IPS-11a (cell line): Measurements from ENCODE around the gene CTSO.
"Not testable (repeated sequence)": the region's sequence is repeated elsewhere in the genome, so short reads cannot be mapped to it uniquely, and the experiment has no call there.

Source experiments
- H3K4me3 ChIP-seq: one replicate; pipeline ENCODE4 v1.5.1; 2013; ENCODE audit warnings: low read depth, low read length, control low read depth

Gene CTSO

DNA sequence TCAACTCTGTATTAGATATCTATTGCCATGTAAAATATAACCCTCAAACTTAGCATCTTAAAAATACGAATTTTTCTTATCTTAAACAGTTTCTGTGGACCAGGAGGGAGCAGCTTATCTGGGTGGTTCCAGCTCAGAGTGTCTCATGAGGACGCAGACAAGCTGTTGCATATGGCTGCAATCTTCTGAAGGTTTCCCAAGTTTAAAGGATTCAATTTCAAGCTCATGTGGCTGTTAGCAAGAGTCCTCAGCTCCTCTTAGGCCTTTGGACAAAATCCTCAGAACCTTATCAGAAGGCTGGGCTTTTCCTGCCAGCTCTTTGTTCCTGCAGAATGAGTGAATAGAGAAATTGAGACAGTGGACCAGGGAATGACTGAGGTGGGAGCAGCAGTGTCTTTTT, 2.8 kb upstream of the CTSO start:
- no peak overlapping the region for H3K4me3 ChIP-seq

DNA sequence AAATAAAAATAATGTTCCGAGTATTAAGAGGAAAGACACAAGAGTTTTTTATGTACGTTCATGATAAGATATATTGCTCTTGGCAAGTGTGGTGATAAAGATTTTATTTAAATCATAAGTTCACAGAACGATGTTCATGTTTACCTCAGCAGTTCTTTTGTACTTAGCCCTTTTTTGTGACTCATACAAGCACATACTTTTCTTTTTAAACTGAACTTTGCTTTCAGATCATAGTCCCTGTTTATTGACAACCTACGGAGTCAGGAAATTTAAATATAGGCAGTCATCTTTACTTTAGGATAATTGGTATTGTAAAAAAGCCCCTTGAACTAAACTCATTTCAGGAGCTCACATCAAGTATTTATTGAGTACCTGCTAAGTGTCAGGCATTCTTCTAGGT, 1.3 kb upstream of the CTSO start:
- no peak overlapping the region for H3K4me3 ChIP-seq

DNA sequence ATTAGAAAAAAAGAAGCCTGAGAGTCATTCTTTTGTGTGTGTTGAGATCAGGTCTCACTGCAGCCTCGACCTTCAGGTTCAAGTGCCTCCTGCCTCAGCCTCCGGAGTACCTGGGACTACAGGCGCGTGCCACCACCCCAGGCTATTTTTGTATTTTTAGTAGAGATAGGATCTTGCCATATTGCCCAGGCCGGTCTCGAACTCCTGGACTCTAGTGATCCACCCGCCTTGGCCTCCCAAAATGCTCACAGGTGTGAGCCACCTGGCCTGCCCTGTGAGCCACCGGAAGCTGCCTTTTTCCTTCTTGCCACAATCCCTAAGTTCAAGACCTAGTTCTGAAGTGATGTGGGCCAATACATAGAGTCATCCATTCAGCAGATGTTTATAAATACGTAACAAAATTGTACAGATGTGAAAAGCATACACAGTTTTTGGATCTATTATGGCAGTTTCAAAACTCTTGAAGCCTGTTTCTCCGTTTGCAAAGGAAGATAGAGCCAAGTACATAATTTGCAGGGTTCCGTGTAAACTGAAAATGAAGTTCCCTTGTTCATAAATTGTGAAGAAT, 536 bp upstream of the CTSO start:
- H3K4me3 ChIP-seq: peak overlapping the region; percentile 52

DNA sequence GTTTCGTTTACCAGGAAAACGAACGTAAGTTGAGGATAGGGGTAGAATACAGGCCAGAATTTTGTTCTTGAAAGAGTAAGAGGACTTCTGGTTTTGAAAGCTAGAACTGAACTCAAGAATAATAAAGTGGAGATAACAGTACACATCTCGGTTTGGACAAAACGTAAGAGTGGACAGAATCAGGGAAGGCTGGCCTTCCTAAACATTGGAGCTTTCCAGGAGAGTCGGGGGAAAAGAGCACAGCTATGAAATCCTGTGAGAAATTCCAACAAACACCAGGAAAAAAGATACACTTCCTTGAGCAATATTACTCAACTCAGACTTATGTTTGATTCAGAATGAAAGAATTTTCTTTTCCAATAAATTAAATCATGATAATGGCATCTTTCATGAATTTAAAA, 1.2 kb downstream of the CTSO start:
- H3K4me3 ChIP-seq: no peak overlapping the region

DNA sequence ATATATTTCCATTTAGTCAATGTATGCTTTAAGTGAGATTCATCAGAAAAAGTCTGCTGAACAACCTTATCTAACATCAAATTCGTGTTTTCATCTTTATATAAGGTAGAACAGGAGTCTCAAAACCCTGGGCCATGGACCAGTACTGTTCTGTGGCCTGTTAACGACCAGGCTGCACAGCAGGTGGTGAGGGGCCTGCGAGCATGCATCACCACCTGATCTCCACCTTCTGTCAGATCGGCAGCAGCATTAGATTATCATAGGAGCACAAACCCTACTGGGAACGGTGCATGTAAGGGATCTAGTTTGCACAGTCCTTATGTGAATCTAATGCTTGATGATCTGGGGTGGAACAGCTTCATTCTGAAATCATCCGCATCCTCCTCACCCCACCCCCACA, 3.2 kb downstream of the CTSO start:
- H3K4me3 ChIP-seq: no peak overlapping the region

DNA sequence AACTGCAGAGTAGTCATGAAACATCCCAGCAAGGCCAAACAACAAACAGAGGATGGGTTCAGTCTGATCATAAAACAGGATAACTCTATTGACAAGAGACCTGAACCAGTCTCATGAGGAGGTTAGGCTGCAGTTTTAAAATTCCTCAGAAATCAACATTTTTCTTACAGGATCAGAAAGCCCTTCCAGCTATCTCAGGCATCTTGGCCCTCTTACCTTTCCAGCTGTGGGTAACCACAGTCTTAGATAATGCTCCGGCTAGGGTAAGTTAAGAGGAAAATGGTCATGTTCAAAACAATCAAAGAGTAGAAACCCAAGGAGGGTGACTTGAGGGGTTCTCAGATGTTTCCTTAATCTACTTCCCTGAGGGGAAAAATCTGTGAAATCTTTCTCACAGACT, 5.1 kb downstream of the CTSO start:
- no peak overlapping the region for H3K4me3 ChIP-seq

DNA sequence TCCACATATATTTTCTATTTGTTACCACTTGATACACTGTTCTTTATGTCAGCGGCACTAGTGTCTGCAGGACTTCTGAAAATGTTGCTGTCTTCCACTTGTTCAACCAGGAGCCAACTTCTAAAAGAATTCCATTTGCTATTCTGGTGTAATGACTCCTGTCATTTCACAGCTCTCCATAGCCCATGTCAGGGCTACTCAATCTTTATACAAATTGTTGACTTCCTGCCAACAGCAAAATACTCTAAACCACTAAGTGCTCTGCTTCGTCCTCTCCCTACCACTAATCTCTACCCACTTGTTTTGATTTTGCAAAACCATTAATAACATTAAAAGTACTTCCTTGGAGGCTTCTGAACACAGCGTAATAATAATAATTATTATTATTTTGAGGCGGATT, 7.2 kb downstream of the CTSO start:
- H3K4me3 ChIP-seq: no peak overlapping the region

DNA sequence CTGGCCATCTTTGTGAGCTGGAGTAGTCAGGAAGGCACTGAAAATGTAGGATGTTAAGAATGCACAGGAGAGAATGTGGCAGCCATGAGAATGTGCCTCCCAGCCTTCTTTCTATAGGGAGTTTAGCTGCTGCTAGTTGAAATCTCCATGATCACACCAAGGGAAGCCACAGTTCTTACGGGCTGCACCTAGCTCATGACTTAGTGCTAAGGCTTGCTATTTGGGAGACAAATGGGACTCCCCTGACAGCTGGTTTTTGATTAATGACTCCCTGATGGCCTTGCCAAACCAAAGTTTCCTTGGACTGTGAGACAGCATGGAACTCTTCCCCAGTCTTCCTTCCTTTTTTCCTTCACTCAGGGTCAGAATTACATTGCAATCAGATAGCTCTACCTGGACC, 9.2 kb downstream of the CTSO start:
- no peak overlapping the region for H3K4me3 ChIP-seq

DNA sequence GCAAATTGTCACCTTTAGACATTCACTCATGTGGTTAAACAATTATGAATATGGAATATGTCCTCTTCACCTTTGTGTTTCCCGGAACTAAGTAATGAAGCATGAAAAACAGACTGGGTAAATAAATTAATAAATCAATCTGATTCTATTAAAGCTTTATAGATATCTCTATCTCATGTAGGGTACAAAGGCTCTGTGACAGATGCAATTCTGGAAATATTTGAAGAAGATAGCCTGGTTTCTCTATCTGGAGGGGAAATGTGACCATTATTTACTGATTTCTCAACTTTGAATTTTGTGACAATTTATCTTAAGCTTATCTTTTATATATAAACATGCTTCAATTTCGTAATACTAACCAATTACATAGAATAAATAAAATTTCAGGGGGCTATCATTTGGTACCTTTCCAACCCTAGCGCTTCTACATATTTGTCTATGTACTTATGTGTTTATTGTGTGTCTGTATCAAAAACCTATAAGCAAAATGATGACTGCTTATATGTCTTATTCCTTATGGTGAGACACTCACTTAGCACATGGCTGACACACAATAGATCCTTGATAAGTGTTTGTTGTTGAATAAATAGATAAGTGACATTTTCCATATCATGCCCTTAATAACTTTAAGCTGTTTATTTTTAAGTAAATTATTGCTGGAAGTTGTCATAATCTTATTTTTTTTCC, 9.9 kb downstream of the CTSO start:
- no peak overlapping the region for H3K4me3 ChIP-seq

DNA sequence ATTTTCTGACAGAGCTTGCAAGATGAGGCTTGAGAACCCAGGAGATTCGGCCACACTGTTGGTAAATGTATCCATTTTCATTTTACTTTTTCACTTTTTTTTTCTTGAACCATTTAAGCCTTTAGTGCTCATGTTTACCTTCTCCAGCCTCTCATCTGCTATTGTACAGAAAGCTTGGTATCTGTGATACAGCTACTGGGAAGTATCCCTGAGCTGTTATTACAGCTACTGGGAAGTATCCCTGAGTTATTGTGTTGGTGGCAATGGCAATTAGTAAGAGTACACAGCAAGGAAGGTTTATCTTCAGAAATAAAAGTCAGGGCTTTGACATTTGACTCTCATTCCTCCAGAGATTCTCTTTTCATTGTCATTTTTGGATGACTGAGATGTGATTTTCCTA, 11.8 kb downstream of the CTSO start:
- H3K4me3 ChIP-seq: no peak overlapping the region

DNA sequence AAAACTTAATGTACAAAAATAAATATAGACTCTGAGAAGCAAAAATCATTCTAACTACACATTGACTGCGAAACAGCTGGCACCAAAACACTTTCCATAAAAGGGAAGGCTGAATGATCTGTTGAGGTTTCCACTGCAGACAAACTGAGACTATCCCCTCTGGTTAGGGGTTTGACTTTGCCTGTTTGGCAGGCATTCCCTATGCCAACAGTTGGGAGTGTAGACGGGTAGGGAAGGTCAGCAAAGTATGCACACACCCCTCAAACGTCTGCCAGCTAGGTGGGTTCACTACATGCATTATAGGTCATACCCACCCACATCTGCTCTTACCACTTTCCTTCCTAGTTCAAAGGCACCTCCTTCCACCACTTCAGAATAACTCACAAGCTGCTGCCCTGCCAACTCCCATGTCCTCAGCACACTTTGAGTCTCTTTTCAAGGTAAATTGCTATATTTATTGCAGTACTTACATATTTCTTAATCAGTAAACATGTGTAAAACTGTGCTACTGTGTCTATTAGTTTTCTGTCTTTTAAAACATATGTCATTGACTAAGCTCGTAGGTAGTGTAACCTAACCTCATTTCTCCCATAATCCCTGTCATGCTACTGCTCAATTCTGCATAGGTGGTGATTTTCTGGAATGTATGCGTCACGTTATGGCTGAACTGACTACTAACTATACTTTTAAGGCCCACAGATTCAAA, 12.4 kb downstream of the CTSO start:
- no peak overlapping the region for H3K4me3 ChIP-seq

DNA sequence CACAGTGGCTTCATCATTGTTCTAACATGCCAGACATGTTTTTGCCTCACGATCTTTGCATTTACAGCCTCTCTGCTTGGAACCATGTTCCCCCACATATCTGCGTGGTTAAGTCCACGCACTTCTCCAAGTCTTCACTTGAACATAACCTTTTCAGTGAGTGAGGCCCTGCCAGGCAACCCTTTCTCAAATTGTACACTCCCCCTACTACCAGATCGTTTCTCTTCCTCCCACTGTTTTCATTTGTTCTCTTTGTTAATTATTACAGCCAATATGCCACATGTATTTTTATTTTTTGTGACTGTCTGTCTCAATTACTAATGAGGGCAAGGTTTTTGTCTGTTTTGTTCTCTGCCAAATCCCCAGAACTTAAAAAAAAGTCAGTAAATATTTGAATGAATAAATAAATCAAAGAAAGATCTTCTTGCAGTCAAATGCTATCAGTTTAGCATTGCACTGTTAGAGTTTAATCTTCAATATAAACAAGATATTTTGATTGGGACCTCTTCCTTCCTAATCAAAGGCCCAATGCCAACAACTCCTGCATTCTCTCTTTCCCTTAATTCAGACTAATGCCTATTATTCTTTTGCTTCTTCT, 18.2 kb downstream of the CTSO start:
- no peak overlapping the region for H3K4me3 ChIP-seq

DNA sequence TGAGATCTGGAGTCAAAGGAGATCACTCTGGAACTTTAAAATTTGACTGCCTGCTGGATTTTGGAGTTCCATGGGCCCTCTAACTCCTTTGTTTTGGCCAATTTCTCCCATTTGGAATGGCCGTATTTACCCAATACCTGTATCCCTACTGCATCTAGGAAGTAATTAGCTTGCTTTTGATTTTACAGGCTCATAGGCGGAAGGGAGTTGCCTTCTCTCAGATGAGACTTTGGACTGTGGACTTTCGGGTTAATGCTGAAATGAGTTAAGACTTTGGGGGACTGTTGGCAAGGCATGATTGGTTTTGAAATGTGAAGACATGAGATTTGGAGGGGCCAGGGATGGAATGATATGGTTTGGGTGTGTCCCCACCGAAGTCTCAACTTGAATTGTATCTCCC, 19.0 kb downstream of the CTSO start:
- not testable (repeated sequence) for H3K4me3 ChIP-seq

DNA sequence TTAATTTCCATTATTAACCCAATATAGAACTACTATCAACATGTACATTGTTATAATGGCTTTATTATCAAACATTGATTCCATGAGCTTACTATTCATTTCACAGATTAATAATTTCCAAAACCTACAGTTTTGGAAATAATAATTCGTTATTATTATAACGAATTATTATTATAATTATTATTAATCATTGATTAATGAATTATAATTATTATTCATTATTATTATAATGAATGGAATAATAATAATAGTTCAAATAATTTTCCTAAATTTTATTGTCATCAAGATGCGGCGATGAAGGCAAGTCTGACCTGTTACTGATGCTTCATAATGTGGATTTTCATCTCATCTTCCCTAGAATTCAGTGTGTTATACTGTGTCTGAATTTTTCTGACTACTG, 22.0 kb downstream of the CTSO start:
- no peak overlapping the region for H3K4me3 ChIP-seq

DNA sequence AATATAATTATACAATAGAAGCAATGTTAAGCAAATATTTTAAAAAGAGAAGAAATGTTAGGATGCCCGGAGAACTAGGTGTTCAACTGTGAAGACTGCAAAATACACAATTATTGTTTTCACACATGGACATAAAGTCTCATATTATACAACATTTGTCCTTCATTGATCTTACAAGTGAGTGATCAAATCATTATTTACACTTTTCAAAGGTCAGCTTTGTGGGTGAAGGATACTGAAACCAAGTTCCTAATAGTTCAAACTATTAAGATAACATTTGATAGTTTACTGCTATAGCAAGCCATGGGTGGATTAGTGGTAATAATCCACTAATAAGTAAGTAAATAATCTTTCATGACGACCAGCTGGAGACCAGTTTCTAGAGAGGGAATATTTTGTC, 23.3 kb downstream of the CTSO start:
- no peak overlapping the region for H3K4me3 ChIP-seq

DNA sequence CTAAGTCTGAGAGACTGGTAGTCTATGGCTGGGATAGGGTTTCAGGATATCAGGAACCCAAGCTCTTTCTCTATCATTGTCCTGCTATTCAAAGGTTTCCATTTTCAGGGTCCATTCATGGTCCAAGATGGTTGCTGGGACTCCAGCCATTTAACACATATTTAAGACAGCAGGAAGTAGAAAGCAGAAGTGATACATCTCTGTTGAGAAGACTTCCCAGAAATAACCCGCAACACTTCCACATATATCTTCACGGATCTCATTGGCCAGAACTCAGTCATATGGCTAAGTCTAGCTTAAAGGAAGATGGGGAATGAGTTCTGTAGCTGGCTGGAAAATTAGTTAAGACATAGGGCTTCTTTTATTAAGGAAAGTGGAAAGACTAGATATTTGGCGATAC, 23.8 kb downstream of the CTSO start:
- H3K4me3 ChIP-seq: no peak overlapping the region

DNA sequence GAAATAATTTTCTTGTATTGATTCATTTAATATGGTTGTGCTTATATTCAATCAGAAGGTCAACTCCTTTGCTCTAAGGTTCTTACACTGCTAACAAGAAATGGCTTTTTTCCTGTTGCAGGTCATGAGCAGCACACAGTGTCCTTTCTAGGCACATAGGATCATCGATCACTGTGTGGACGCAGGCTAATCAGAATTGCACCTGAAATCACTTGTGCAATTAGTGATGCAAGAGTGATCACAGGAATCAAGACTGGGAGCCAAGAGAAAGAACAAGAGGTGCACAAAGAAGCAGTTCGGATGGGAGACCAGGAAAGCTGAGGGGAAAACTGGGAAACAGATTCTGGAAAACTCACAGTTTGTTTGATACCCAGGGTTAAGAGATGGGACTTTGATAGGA, 29.0 kb downstream of the CTSO start:
- no peak overlapping the region for H3K4me3 ChIP-seq

DNA sequence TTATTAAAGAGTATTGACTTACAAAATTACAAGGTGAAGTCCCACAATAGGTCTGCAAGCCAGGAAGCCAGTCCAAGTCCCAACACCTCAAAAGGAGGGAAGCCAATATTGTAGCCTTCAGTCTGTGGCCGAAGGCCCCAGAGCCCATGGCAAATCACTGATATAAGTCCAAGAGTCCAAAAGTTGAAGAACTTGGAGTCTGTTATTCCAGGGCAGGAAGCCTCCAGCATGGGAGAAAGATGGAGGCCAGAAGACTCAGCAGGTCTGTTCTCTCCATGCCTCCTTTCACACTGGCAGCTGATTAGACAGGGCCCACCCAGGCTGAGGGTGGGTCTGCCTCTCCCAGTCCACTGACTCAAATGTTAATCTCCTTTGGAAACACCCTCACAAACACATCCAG, 32.1 kb downstream of the CTSO start:
- no peak overlapping the region for H3K4me3 ChIP-seq

DNA sequence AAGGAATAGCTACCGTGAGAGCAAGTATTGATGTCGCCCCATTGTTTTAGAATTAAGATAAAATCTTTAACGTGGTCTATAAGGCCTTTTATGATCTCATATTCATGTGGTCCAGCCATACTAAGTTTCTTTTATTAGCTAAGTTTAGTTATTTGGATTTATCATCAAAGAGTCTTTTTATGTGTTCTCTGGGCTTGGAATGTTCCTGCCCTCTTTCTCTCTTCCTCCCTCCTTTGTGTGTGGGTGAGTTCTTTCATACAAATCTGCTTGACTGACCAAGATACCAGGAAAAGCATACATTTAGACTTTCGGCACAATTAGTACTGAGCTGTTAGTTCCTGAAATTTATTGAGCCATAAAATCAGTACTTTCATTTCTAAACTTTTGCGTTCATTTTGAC, 38.9 kb downstream of the CTSO start:
- no peak overlapping the region for H3K4me3 ChIP-seq

DNA sequence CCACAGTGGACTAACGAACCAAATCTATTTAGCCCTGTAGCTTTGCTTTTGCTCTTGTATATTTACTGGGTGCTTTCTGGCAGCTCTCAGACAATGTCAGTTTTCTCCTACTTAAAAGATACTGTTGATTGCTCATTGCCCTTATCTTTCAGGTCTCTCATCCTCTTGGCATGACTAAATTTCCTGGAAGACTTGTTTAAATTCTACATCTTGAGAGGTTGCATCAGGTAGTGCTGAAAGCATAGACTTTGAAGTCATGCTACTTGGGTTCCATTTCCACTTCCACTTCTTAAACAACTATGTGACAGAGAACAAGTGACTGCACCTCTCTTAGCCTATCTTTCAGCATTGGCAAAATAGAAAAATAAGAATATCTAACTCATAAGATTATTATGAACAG, 41.8 kb downstream of the CTSO start:
- no peak overlapping the region for H3K4me3 ChIP-seq

DNA sequence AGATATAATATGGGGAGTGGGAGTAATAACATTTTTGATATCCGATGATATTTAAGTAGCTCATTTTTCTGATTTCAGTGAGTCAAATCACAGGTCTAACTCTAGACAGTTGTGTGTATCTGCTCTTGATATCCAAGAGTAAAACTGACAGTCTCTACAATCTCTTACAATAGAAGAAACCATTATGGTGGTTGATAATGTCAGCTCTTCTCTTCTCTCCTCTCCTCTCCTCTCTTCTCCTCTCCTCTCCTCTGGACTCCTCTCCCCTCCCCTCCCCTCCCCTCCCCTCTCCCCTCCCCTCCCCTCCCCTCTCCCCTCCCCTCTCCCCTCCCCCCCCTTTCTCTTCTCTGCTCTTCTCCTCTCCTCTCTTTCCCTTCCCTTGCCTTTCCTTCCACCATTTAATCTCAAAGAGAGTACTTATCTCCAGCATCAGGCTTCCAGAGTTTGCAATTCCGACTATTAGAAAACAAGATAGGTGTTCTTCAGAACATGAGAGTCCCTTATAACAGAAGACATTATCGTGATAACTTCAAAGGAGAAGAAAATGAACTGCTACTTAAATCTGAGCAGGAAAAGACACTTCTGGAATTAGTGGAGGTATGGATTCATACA, 43.9 kb downstream of the CTSO start:
- H3K4me3 ChIP-seq: no peak overlapping the region
